DMS53 treated with DMSO at 0.1 percent for 48 hours (cell line): ENCODE measurements around the gene CABLES2.
"Not testable (repeated sequence)": the region's sequence is repeated elsewhere in the genome, so short reads cannot be mapped to it uniquely, and the experiment has no call there.

Source experiments
- DNase-seq: peaks from one replicate; lab custom pipeline; 2025; ENCODE audit not compliant: unreplicated experiment; lab: John Stamatoyannopoulos, UW

Gene CABLES2

GRCh38 chr20:62437496-62437895 is 30.4 kb upstream of the CABLES2 start:
- DNase-seq, result no peak

- DNase-seq, result no peak
These were observed 29.6 kb upstream of the CABLES2 start for GRCh38 chr20:62436692-62437091.

- DNase-seq, result no peak
These were observed 26.8 kb upstream of the CABLES2 start for GRCh38 chr20:62433658-62434497.

- DNase-seq, result no peak
These were observed 23.9 kb upstream of the CABLES2 start for GRCh38 chr20:62430866-62431447.

- no peak for DNase-seq
These were observed 23.3 kb upstream of the CABLES2 start for GRCh38 chr20:62430311-62430853.

GRCh38 chr20:62429455-62430310 is 22.6 kb upstream of the CABLES2 start:
- no peak for DNase-seq

- DNase-seq, result no peak
These were observed 21.6 kb upstream of the CABLES2 start for GRCh38 chr20:62428396-62429295.

GRCh38 chr20:62428002-62428372 is 20.9 kb upstream of the CABLES2 start:
- DNase-seq, result no peak

GRCh38 chr20:62427172-62428001 is 20.3 kb upstream of the CABLES2 start, which contains the start of gene RBBP8NL:
TSS of gene RBBP8NL (minus strand) at chr20:62427539. CDS start at chr20:62419647, 7,892 bp downstream.
- DNase-seq, result peak; percentile 96

- no peak for DNase-seq
These were observed 19.6 kb upstream of the CABLES2 start for GRCh38 chr20:62426699-62427131.

- not testable (repeated sequence) for DNase-seq
These were observed 18.9 kb upstream of the CABLES2 start for GRCh38 chr20:62426059-62426348.

- DNase-seq, result no peak
These were observed 18.4 kb upstream of the CABLES2 start for GRCh38 chr20:62425281-62426058.

GRCh38 chr20:62424249-62425107 is 17.4 kb upstream of the CABLES2 start:
- DNase-seq, result no peak

- no peak for DNase-seq
These were observed 16.2 kb upstream of the CABLES2 start for GRCh38 chr20:62423326-62423706.

GRCh38 chr20:62422636-62423325 is 15.7 kb upstream of the CABLES2 start:
- DNase-seq, result no peak

GRCh38 chr20:62421716-62421990 is 14.6 kb upstream of the CABLES2 start:
- DNase-seq, result no peak

- DNase-seq, result no peak
These were observed 14.0 kb upstream of the CABLES2 start for GRCh38 chr20:62420846-62421715.
